NCI-H2029 (cell line): ENCODE results near the gene CACNA1D.

Experiments used
- DNase-seq: peaks from one replicate; lab custom pipeline; 2025; lab: John Stamatoyannopoulos, UW

The CACNA1D gene

GRCh38 chr3:53691349-53691748 lies 196.9 kb downstream of the CACNA1D start:
- no peak for DNase-seq

GRCh38 chr3:53691885-53692284 lies 197.5 kb downstream of the CACNA1D start:
- DNase-seq, result no peak

- no peak for DNase-seq
Measured at GRCh38 chr3:53693451-53693850, 199.0 kb downstream of the CACNA1D start.

DNA sequence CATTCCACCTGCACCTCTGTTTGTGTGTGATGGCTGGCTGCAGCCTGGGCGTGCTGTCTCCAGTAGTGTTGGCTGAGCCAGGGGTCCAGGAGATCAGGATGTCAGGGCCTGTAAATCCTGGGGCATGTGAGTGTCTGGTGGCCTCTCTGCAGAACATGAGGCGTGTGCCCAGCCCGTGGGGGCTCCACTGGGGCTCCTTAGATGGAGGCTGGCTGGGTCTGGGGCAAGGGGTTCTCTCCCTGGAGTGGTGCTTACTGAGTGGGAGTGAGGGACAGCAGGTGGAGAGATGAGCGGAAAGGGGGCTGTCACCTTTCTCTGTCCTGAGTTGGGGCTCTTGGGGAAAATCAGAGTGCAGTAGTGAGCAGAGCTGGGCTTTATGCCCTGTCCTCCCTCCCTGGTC lies 199.6 kb downstream of the CACNA1D start:
- no peak for DNase-seq

GRCh38 chr3:53694666-53695323 lies 200.4 kb downstream of the CACNA1D start:
- no peak for DNase-seq

GRCh38 chr3:53695324-53695690 lies 200.9 kb downstream of the CACNA1D start:
- no peak for DNase-seq

DNA sequence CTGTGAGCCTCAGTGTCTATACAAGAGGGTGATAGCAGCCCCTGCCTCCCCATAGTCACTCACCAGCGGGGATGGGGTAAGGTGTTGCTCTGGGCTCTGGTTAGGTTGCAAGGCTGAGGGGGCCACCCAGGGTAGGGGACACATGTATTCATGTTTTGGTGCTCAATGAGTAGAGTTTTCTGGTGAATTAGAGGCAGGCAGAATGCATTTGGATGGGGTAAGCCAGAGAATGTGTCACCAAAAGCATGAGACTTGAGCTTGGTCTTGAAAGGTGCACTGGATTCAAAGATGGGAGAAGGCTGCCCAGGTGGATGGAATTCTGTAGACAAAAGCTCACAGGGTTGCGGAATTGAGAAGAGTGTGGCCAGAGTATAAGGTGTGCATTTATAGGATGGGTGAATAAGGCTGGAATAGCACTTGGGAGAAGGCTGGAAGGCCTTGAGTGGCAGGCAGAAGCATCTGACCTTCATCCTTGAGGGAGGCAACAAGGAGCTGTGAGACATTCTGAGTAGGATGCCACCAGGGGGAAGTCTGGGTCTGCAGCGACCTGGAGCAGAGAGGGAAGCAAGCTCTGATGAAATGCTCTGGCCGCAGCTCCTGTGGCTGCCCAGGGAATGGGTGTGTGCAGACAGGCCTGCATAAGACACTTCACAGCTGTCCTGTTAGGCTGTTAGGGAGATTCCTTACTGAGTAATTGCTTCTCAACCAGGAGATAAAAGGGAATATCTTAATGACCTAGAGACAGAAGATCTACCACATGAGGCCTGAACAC lies 202.2 kb downstream of the CACNA1D start:
- no peak for DNase-seq

DNA sequence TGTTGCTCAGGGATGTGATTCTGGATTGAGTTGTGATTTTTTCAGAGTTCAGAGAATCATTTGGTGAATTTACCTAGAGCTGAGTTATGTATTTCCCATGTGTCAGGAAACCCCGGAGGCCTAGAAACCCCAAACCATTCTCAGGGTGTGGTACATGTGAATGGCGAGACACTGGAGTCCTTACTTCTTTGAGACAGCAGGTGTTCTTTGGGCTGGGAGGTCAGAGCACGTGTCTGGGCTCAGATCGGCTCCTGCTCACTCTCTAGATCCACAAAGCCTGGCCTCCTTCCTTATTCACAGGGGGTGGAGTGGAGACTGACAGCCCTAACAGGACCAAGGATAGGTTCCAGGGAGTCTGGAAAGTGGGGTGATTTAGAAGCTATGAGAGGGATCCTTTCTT lies 206.0 kb downstream of the CACNA1D start:
- DNase-seq, result no peak

DNA sequence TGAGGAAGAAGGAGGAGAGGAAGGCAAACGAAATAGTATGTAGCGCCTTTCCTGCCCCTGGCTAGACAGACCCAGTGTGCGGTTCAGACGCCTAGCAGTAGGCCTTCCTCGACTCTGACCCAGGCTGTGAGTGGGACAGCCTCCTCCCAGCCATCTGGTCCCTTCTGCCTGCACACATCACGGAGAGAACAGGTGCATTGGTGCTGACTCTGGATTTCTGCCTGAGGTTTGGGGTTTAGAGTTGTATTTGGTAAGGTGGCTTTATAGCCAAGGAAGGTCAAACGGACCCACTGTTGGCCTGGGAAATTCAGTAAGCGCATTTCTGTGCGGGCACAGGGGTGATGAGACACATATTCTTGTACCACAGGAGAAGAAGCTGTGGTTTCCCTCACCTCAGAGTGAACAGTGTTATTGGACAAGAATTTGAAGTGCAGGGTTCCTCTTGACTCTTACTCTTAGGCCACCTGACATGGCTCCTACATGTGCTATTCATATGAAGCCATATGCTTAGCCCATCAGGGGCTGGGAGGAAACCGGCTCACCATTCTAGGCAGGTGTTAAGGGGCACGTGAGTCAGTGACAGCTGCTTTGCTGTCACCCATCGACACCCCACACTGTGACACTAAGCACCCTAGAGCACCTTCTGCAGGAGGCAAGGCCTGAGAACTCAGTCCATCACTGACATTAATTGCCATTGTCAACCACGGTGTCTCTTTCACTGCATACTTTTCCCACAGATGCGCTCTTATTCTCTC lies 208.5 kb downstream of the CACNA1D start:
- no peak for DNase-seq

DNA sequence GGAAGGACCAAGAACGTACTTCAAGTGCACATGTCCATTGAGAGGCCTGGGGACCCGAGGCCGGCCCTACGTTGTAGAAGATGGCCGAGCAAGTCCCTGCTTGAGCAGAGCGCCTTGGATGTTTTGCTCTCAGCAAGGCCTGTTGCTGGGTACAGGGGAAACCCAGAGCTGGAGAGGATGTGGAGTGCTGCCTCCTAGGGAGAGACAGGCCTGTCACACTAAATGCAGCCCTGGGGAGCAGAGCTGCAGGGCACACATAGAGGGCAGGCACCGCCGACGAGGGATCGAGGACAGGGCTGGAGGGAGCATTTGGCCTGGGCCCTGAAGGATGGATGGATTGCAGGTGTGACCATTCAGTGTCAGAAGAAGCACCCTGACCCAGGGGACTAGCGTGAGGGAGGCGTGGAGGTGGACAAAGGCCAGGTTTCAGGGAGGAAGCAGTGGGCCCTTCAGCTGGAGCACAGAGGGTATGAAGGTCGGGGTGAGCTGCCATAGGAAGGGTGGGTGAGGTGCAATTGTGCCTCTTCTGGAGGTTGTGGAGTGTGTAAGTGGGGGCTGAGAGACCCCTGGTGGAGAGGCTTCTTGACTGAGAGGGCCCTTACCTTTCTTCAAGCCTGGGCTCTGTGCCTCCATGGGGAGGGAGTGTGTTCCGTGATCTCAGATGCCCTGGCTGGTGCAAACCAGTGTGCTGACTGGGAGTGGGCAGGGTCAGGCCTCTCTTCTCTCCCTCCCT lies 209.4 kb downstream of the CACNA1D start:
- no peak for DNase-seq

- DNase-seq, result no peak
Measured at GRCh38 chr3:53704363-53704725, 209.9 kb downstream of the CACNA1D start.

DNA sequence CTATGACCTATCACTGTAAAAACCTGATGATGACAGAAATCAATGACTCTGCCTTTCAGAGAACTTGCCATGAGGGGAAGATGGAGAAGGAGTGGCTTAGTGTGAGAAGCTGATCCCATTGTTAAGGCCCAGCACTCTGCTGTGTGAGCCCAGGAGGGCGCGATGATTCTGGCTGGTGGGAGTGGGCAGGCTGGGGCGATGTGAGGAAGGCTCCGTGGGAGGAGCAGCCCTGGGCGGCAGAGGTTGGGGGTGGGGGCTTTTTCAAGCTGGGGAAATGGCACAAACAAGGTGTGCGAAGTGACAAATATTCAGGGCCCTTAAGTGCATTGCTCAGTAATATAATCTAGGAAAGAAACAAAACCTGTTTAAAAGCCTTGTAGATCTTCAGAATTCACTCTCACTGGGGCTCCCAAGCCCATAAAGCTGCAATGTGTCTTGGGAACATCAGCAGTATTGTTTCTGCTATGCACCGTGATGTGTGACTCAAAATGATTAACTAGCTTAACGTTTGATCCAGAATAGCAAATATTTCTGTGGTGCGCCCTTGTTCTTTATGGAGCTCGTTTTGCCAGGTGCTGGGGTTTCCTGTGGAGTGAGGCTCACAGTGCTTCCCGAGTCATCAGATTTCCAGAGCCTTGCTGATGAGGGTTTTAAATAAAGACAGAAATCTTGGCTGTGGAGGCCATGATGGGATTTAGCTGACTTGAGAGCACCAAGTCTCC lies 210.8 kb downstream of the CACNA1D start:
- no peak for DNase-seq

DNA sequence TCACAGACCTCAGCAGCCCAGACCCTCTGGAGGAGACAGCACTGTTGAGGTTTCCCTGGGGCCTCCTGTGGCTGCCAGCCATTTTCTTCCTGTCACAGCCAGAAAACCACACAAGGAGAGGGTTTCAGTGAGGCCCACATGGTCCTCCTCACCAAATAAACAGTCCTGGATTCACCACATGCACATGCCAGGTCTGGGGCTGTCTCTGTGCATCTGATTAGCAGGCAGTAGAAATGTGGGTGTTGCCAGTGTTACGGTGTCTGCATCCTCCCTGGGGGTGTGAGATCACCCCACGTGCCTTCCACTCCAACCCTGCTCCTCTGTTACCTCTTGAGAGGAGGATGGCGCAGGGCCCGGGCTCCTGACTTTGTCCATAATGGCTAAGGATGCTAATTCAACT lies 211.4 kb downstream of the CACNA1D start:
- peak; percentile 15 for DNase-seq

GRCh38 chr3:53707222-53707621 lies 212.8 kb downstream of the CACNA1D start:
- DNase-seq, result no peak

DNA sequence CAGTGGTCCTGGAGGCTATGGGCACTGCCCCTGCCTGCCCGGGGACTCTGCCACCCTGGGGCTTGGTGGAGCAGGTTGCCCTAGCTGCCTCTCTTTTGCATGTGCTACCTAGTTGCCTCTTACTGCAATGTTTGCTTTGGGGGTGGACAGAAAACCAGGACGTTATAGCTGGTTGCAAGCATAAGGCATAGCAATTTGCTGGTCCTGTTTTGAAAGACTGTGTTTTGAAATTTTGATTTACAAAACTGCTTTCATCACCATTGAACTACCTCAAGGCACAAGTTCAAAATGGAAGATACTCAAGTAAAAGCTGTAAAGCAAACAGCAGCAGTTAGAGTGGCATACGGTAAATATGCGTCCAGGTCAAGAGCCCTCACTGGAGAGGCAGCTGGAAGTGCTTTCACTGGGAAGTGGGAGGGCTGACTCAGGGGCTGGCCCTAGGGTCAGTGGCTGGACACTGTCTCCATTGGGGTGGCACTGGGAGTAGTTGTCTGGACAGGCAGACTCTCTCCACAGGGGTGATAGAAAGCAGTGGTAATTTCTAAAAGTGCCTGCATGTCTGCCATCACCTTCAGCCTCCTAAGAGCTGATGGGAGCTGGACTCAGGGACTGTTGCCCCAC lies 213.7 kb downstream of the CACNA1D start:
- DNase-seq, result peak; percentile 8

- DNase-seq, result no peak
Measured at GRCh38 chr3:53709256-53709655, 214.8 kb downstream of the CACNA1D start.

GRCh38 chr3:53709860-53710674 lies 215.7 kb downstream of the CACNA1D start:
- DNase-seq, result peak; percentile 60

- DNase-seq, result no peak
Measured at GRCh38 chr3:53711387-53711786, 217.0 kb downstream of the CACNA1D start.

GRCh38 chr3:53712817-53713388 lies 218.5 kb downstream of the CACNA1D start:
- no peak for DNase-seq

DNA sequence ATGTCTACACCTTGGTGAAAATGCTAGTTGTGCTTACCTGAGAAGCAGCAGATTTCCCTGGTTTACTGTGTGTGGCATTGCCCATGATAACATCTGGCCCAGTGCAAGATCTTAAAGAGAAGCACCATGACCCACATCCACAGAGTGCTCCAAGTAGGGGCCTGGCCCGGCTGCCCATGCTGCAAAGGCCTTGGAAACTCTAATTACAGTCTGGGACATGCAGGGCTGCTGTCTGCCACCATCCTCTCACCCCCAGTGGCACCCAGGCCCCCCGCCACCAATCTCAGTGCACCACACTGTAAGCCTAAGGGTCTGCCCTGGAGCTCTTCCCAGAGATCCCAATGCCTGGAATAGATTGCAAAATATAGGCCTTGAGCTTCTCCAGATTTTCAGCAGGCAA lies 219.2 kb downstream of the CACNA1D start:
- no peak for DNase-seq
